SH-SY5Y (cell line): ENCODE measurements around the gene CIC.

Source experiments
- GATA2 ChIP-seq: IDR thresholded peaks from 2 replicates; pipeline ENCODE4 v1.6.1; 2011; ENCODE audit warnings: mild to moderate bottlenecking, low read depth, low read length
- GATA3 ChIP-seq: IDR thresholded peaks from 2 replicates; pipeline ENCODE4 v1.6.1; 2011; ENCODE audit warnings: low read depth, mild to moderate bottlenecking, low read length, moderate library complexity

DNA sequence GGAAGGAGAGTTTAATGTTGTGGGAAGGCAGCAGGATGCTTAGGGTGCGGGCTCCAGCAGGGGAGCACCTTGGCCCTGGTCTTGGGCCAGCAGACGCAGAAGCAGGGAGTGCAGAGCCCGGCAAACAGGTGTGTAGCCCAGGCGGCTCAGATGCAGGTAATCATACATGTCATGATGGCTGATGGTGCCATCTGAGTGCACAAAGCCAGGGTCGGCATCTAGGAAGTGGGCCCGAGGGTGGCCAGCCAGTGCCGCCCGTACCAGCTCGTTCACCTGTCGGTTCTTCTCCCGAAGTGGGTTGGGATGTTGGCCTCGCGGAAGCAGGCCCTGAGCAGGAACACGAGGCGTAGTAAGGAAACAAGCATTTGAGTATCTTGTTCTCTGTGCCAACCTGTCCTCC lies 28.0 kb downstream of the CIC start:
- TF ChIP-seq GATA2 = no peak
- no peak for TF ChIP-seq GATA3
